Astrocyte (in vitro differentiated cells and primary cell): Measurements from ENCODE around the gene ULBP2. TPM values are rescaled to one million over a fixed set of nuclear protein-coding genes. Genes with fewer than 3 reads are reported as not detected.

ENCODE experiments used
- DNase-seq: peaks from one replicate; pipeline ENCODE4 v3.0.0-alpha.2; 2010; ENCODE audit warnings: low read depth
- FAIRE-seq: peaks from 2 replicates; lab custom pipeline; 2011; peaks lifted over from hg19 to GRCh38; lab: Jason Lieb, UNC
- H2AFZ ChIP-seq: 2 replicates; pipeline ENCODE4 v1.6.0; 2012; ENCODE audit warnings: low read depth, low read length, inconsistent platforms
- H3K27ac ChIP-seq: 2 replicates; pipeline ENCODE4 v1.5.1; 2011; ENCODE audit warnings: low read depth, low read length, inconsistent platforms
- H3K27me3 ChIP-seq: 2 replicates; pipeline ENCODE4 v1.6.0; 2011; ENCODE audit warnings: low read length, inconsistent platforms; ENCODE audit not compliant: insufficient read depth
- H3K36me3 ChIP-seq: 2 replicates; pipeline ENCODE4 v1.5.1; 2011; ENCODE audit warnings: low read length, inconsistent platforms; ENCODE audit not compliant: insufficient read depth
- H3K4me1 ChIP-seq: 2 replicates; pipeline ENCODE4 v1.5.1; 2011; ENCODE audit warnings: low read length, inconsistent platforms; ENCODE audit not compliant: insufficient read depth
- H3K4me2 ChIP-seq: 2 replicates; pipeline ENCODE4 v1.6.0; 2012; ENCODE audit warnings: low read length, inconsistent platforms
- H3K4me3 ChIP-seq: 2 replicates; pipeline ENCODE4 v1.5.1; 2011; ENCODE audit warnings: low read depth, mild to moderate bottlenecking, low read length, inconsistent platforms; ENCODE audit not compliant: insufficient read depth
- H3K79me2 ChIP-seq: 2 replicates; pipeline ENCODE4 v1.6.0; 2012; ENCODE audit warnings: mild to moderate bottlenecking, low read length, inconsistent platforms; ENCODE audit not compliant: insufficient read depth
- H3K9ac ChIP-seq: 2 replicates; pipeline ENCODE4 v1.6.0; 2012; ENCODE audit warnings: mild to moderate bottlenecking, low read length, inconsistent platforms
- H3K9me3 ChIP-seq: 2 replicates; pipeline ENCODE4 v1.5.1; 2012; ENCODE audit warnings: low read depth, mild to moderate bottlenecking, low read length, inconsistent platforms; ENCODE audit not compliant: insufficient read depth
- H4K20me1 ChIP-seq: 2 replicates; pipeline ENCODE4 v1.6.0; 2012; ENCODE audit warnings: low read length, inconsistent platforms; ENCODE audit not compliant: insufficient read depth
- H3K27ac Mint-ChIP-seq: one replicate; pipeline ENCODE4 v1.8.0; 2021; ENCODE audit warnings: mild to moderate bottlenecking, mixed read lengths; ENCODE audit not compliant: unreplicated experiment
- H3K27me3 Mint-ChIP-seq: one replicate; pipeline ENCODE4 v1.8.0; 2021; ENCODE audit warnings: low read depth, mixed read lengths; ENCODE audit not compliant: unreplicated experiment
- H3K36me3 Mint-ChIP-seq: one replicate; pipeline ENCODE4 v1.8.0; 2021; ENCODE audit warnings: low read depth, mixed read lengths; ENCODE audit not compliant: unreplicated experiment
- H3K4me1 Mint-ChIP-seq: one replicate; pipeline ENCODE4 v1.8.0; 2021; ENCODE audit warnings: low read depth, mixed read lengths; ENCODE audit not compliant: unreplicated experiment
- H3K4me3 Mint-ChIP-seq: one replicate; pipeline ENCODE4 v1.8.0; 2021; ENCODE audit warnings: mild to moderate bottlenecking, moderate library complexity, mixed read lengths; ENCODE audit not compliant: unreplicated experiment
- H3K9me3 Mint-ChIP-seq: one replicate; pipeline ENCODE4 v1.8.0; 2021; ENCODE audit warnings: mild to moderate bottlenecking, mixed read lengths; ENCODE audit not compliant: unreplicated experiment
- CTCF ChIP-seq: IDR thresholded peaks from 2 replicates; pipeline ENCODE4 v1.5.1; 2011; ENCODE audit warnings: low read depth, mild to moderate bottlenecking, inconsistent platforms, low read length, moderate library complexity; ENCODE audit not compliant: insufficient read depth
- EZH2 ChIP-seq: IDR thresholded peaks from 2 replicates; pipeline ENCODE4 v1.6.1; 2012; ENCODE audit warnings: mild to moderate bottlenecking, low read length, inconsistent platforms; ENCODE audit not compliant: insufficient read depth
- total RNA-seq: library from RNA; stranded (reverse); gene quantifications from 2 replicates; pipeline ENCODE4 v1.2.1, GENCODE V29; 2021

ULBP2 gene
- total RNA-seq, 1 donor from 2014 or later = 7.3 TPM

GRCh38 chr6:149915970-149916865 is 25.6 kb upstream of the ULBP2 start:
- no peak overlapping the region for H3K27ac ChIP-seq
- no peak overlapping the region for H3K4me2 ChIP-seq
- Mint-ChIP-seq H3K9me3 (peaks cover 11% of the 10 kb centered on the region), H3K27ac (no peak overlapping the region), H3K27me3 (peaks cover 83% of the 10 kb centered on the region), H3K36me3 (peaks cover 2% of the 10 kb centered on the region), H3K4me1 (no peaks in the 10 kb centered on the region), H3K4me3 (no peak overlapping the region)
- no peaks in the 10 kb centered on the region for H3K4me1 ChIP-seq
- no peak overlapping the region for H2AFZ ChIP-seq
- no peaks in the 10 kb centered on the region for H3K36me3 ChIP-seq
- H4K20me1 ChIP-seq = no peaks in the 10 kb centered on the region
- H3K79me2 ChIP-seq = no peaks in the 10 kb centered on the region
- TF ChIP-seq EZH2 (no peak), CTCF (no peak)
- H3K27me3 ChIP-seq = peaks cover 6% of the 10 kb centered on the region
- H3K9me3 ChIP-seq = no peaks in the 10 kb centered on the region
- FAIRE-seq = no peak
- H3K9ac ChIP-seq = no peak overlapping the region
- H3K4me3 ChIP-seq = no peak overlapping the region
- DNase-seq = no peak

- no peak overlapping the region for H3K27ac Mint-ChIP-seq
- Histone ChIP-seq H3K9ac (no peak overlapping the region), H3K27me3 (peaks cover 6% of the 10 kb centered on the region), H2AFZ (no peak overlapping the region), H3K4me1 (no peaks in the 10 kb centered on the region), H3K36me3 (no peaks in the 10 kb centered on the region), H3K27ac (no peak overlapping the region), H4K20me1 (no peaks in the 10 kb centered on the region), H3K9me3 (no peaks in the 10 kb centered on the region), H3K4me2 (no peak overlapping the region), H3K79me2 (no peaks in the 10 kb centered on the region), H3K4me3 (no peak overlapping the region)
- peaks cover 2% of the 10 kb centered on the region for H3K36me3 Mint-ChIP-seq
- H3K9me3 Mint-ChIP-seq = peaks cover 13% of the 10 kb centered on the region
- no peak for TF ChIP-seq CTCF
- no peak for TF ChIP-seq EZH2
- FAIRE-seq (no peak), DNase-seq (no peak)
- no peak overlapping the region for H3K4me3 Mint-ChIP-seq
- no peaks in the 10 kb centered on the region for H3K4me1 Mint-ChIP-seq
- H3K27me3 Mint-ChIP-seq = peaks cover 84% of the 10 kb centered on the region
These were observed 24.1 kb upstream of the ULBP2 start for GRCh38 chr6:149917679-149918078.
